PC-9 (cell line): ENCODE data around the gene GULP1. TPM values are rescaled to one million over a fixed set of nuclear protein-coding genes. Genes with fewer than 3 reads are reported as not detected.

Experiments
- BruUV-seq: library from RNA; stranded (reverse); fragments of 400-500 nt; replicated peaks from 2 replicates; lab custom pipeline; 2021; lab: Mats Ljungman, UMichigan
- CTCF ChIA-PET: fragments of 300-600 bp; sonication (Branson Sonifier 250); formaldehyde crosslinking; loops from one replicate; lab custom pipeline; 2022; ENCODE audit warnings: antibody characterized with exemption; lab: Charles Lee
- POLR2A ChIA-PET: fragments of 300-600 bp; sonication (Branson Sonifier 250); formaldehyde crosslinking; loops from one replicate; lab custom pipeline; 2022; ENCODE audit warnings: antibody characterized with exemption; ENCODE audit not compliant: unreplicated experiment; lab: Charles Lee
- DNase-seq, 2 experiments: peaks; one replicate each; pipeline versions ENCODE4 v3.0.0 to v3.0.0-alpha.2; 2015 to 2022; ENCODE audit warnings: mixed read lengths in 1 of 2
- H2AFZ ChIP-seq: fragments of 200-600 bp; sonication (generic); 2 replicates; pipeline ENCODE4 v1.8.1; 2017; ENCODE audit warnings: antibody characterized with exemption
- H3F3A ChIP-seq: fragments of 200-600 bp; sonication (generic); 2 replicates; pipeline ENCODE4 v1.8.1; 2017; ENCODE audit warnings: antibody characterized with exemption, mild to moderate bottlenecking, low read depth; ENCODE audit not compliant: insufficient read depth
- H3K27ac ChIP-seq: fragments of 200-600 bp; sonication (generic); 2 replicates; pipeline ENCODE4 v1.6.1; 2016; ENCODE audit warnings: mixed run types
- H3K27me3 ChIP-seq: fragments of 200-600 bp; sonication (generic); 2 replicates; pipeline ENCODE4 v1.6.1; 2016; ENCODE audit warnings: low read depth, mixed run types; ENCODE audit not compliant: insufficient read depth
- H3K36me3 ChIP-seq: fragments of 200-600 bp; sonication (generic); 2 replicates; pipeline ENCODE4 v1.6.1; 2016; ENCODE audit warnings: low read depth, mixed run types
- H3K4me1 ChIP-seq: fragments of 200-600 bp; sonication (generic); replicated peaks from 2 replicates; pipeline ENCODE4 v1.6.1; 2016; ENCODE audit warnings: mixed run types; ENCODE audit not compliant: insufficient read depth
- H3K4me2 ChIP-seq: fragments of 200-600 bp; sonication (generic); 2 replicates; pipeline ENCODE4 v1.6.1; 2017; ENCODE audit warnings: mixed run types
- H3K4me3 ChIP-seq: fragments of 200-600 bp; sonication (generic); 2 replicates; pipeline ENCODE4 v1.6.1; 2016; ENCODE audit warnings: mixed run types
- H3K79me2 ChIP-seq: fragments of 200-600 bp; sonication (generic); 2 replicates; pipeline ENCODE4 v1.6.1; 2017; ENCODE audit warnings: low read depth, mixed run types
- H3K9me2 ChIP-seq: fragments of 200-600 bp; sonication (generic); 2 replicates; pipeline ENCODE4 v1.8.1; 2017; ENCODE audit warnings: mild to moderate bottlenecking; ENCODE audit not compliant: insufficient read depth
- H3K9me3 ChIP-seq: fragments of 200-600 bp; sonication (generic); 2 replicates; pipeline ENCODE4 v1.8.1; 2016; ENCODE audit warnings: low read depth; ENCODE audit not compliant: insufficient read depth
- H4K20me1 ChIP-seq: fragments of 200-600 bp; sonication (generic); 2 replicates; pipeline ENCODE4 v1.8.1; 2017; ENCODE audit not compliant: insufficient read depth
- EZH2 ChIP-seq: fragments of 200-600 bp; sonication (generic); IDR thresholded peaks from 2 replicates; pipeline ENCODE4 v1.8.0; 2017; ENCODE audit warnings: antibody characterized with exemption, low read depth
- intact Hi-C: fragments of 100-400 bp; cut with micrococcal nuclease; formaldehyde crosslinking; loops from one replicate; pipeline ENCODE4 v1.10.0; 2022; ENCODE audit not compliant: unreplicated experiment
- total RNA-seq: library from RNA; stranded (reverse); gene quantifications from 2 replicates; pipeline ENCODE4 v1.2.3, GENCODE V29; 2021
- TF ChIP-seq, protein P1 (sequence below): fragments of 200-600 bp; sonication (generic); conservative IDR thresholded peaks from 2 replicates; pipeline ENCODE4 v1.6.1; 2017; ENCODE audit warnings: mixed run types, antibody characterized with exemption, mild to moderate bottlenecking, moderate library complexity

The GULP1 gene
- total RNA-seq, 1 experiment from 2014 or later = 38.0 TPM

DNA sequence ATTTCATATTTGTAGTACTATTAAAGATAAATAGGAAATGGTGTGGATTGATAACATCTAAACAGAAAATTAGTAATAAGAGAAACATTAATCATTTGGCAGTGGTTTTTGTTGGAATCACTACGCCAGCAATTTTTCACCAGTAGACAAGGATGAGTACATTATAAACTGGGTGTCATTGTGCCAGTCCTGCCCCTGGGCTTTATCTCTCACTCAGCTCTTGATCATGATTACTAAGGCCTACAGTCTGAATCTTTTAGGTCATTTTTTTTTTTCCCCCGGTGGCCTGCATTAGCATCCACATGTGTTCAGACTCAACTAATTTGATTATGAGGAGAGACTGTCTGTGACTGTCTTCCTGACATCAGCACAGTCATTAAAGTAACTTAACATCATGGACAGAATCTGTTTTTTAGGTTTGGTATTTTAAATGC lies 16.2 kb downstream of the GULP1 start:
- intact Hi-C loops = no loop called here
- Histone ChIP-seq H2AFZ (no peak overlapping the region), H3K27me3 (no peaks in the 10 kb centered on the region), H3K4me1 (no peaks in the 10 kb centered on the region), H3K27ac (no peak overlapping the region), H4K20me1 (no peaks in the 10 kb centered on the region), H3K36me3 (no peaks in the 10 kb centered on the region), H3F3A (no peaks in the 10 kb centered on the region), H3K4me3 (no peak overlapping the region), H3K9me2 (no peaks in the 10 kb centered on the region), H3K79me2 (no peaks in the 10 kb centered on the region), H3K9me3 (no peaks in the 10 kb centered on the region), H3K4me2 (no peak overlapping the region)
- no peak for TF ChIP-seq EZH2
- TF ChIP-seq, protein P1, sequence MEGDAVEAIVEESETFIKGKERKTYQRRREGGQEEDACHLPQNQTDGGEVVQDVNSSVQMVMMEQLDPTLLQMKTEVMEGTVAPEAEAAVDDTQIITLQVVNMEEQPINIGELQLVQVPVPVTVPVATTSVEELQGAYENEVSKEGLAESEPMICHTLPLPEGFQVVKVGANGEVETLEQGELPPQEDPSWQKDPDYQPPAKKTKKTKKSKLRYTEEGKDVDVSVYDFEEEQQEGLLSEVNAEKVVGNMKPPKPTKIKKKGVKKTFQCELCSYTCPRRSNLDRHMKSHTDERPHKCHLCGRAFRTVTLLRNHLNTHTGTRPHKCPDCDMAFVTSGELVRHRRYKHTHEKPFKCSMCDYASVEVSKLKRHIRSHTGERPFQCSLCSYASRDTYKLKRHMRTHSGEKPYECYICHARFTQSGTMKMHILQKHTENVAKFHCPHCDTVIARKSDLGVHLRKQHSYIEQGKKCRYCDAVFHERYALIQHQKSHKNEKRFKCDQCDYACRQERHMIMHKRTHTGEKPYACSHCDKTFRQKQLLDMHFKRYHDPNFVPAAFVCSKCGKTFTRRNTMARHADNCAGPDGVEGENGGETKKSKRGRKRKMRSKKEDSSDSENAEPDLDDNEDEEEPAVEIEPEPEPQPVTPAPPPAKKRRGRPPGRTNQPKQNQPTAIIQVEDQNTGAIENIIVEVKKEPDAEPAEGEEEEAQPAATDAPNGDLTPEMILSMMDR = no peak
- no TSS peak for BruUV-seq
- DNase-seq = no peak
- ChIA-PET CTCF (no interaction called here), POLR2A (no interaction called here)

DNA sequence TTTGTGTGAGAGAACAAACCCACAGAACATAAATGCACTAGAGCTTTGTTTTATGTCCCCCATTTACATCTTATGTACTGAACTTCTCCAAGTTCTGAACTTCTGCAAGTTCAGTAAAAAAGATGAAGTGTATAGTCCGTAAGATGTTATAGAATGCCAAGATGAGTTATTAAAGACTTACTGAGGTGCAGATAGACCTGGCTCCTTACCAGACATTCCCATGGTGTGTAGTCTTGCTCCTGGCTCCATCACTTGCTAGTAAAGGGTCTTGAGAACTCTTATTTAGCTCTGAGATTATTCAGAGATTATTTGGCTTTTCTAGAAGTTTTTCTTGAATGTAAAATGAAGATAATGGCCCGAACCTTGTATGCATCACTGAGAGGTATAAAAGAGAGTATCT lies 16.8 kb downstream of the GULP1 start:
- intact Hi-C loops = no loop called here
- Histone ChIP-seq H3F3A (no peaks in the 10 kb centered on the region), H3K9me2 (no peaks in the 10 kb centered on the region), H4K20me1 (no peaks in the 10 kb centered on the region), H2AFZ (no peak overlapping the region), H3K4me3 (no peak overlapping the region), H3K79me2 (no peaks in the 10 kb centered on the region), H3K4me1 (no peaks in the 10 kb centered on the region), H3K36me3 (no peaks in the 10 kb centered on the region), H3K27ac (no peak overlapping the region), H3K27me3 (no peaks in the 10 kb centered on the region), H3K9me3 (no peaks in the 10 kb centered on the region), H3K4me2 (no peak overlapping the region)
- BruUV-seq = no TSS peak
- CTCF ChIA-PET = no interaction called here
- POLR2A ChIA-PET = no interaction called here
- DNase-seq = no peak
- TF ChIP-seq EZH2 = no peak
- TF ChIP-seq, protein P1 = no peak

DNA sequence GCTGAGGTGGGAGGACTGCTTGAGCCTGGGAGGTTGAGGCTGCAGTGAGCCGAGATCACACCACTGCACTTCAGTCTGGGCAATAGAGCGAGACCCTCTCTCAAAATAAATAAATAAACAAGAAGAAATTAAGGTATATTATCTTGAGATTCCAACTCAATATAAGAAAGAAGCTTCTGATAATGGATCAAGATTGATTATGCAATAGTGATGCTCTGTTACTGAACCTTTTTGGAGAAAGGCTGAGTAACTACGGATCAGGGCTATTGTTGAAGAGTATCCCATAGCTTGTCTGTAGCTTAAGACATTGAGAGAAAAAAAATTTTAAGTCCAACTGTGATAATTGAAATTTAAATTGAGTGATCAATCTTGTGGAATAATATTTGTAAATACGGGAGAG lies 17.7 kb downstream of the GULP1 start:
- no peaks in the 10 kb centered on the region for H3F3A ChIP-seq
- no peaks in the 10 kb centered on the region for H3K4me1 ChIP-seq
- no peaks in the 10 kb centered on the region for H3K79me2 ChIP-seq
- POLR2A ChIA-PET = no interaction called here
- no peaks in the 10 kb centered on the region for H3K36me3 ChIP-seq
- H3K4me3 ChIP-seq = no peak overlapping the region
- no peaks in the 10 kb centered on the region for H4K20me1 ChIP-seq
- H3K27ac ChIP-seq = no peak overlapping the region
- intact Hi-C loops = no loop called here
- H3K4me2 ChIP-seq = no peak overlapping the region
- CTCF ChIA-PET = no interaction called here
- no peak overlapping the region for H2AFZ ChIP-seq
- no peak for DNase-seq
- no peak for TF ChIP-seq EZH2
- TF ChIP-seq, protein P1 = no peak
- no peaks in the 10 kb centered on the region for H3K27me3 ChIP-seq
- H3K9me3 ChIP-seq = no peaks in the 10 kb centered on the region
- no peaks in the 10 kb centered on the region for H3K9me2 ChIP-seq
- no TSS peak for BruUV-seq
